ENCODE results near the gene THSD4. TPM values are rescaled to one million over a fixed set of nuclear protein-coding genes. Genes with fewer than 3 reads are reported as not detected.

The THSD4 gene
- polyA plus RNA-seq, 1 donor (not counting 4 experiments of a cell fraction or from before 2014, with no cell fraction given) = 24.5 TPM

DNA sequence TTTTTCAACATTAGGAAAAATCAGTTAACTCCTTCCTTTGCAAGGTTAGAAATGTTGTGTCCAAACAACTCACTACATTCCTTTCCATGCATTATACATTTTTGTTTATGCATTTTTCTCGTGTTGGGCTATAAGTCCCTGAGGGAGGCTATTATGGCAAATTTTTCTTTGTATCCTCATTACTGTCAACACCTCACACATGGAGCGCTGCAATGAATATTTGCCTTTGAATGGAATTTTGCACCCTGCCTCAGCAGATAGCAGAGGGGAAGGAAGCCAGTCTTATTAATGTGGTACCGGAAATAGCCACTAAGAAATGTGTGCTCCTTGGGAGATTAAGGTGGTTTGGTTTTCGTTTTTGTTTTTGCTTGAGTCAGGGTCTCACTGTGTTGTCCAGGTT, 134.7 kb downstream of the THSD4 start:
- H3K36me3 ChIP-seq (ENCODE audit: control insufficient read depth in 2 of 2, extremely low read depth in 1 of 2, insufficient read depth in 2 of 2, low read length in 2 of 2) = peaks cover 18 to 30% of the 10 kb centered on the region in 2 experiments
- no peak for FAIRE-seq
- no peak overlapping the region for H3K4me3 ChIP-seq (ENCODE audit: control insufficient read depth in 2 of 3, extremely low read depth in 1 of 3, insufficient read depth in 2 of 3, low read depth in 1 of 3, low read length in 3 of 3)
- H3K9ac ChIP-seq (ENCODE audit: control insufficient read depth, extremely low read depth, insufficient read depth, low read length) = no peak overlapping the region
- no peak for TF ChIP-seq EZH2 (IDR thresholded peaks at IDR 0.05; ENCODE audit: low read length)
- TF ChIP-seq, protein P1, sequence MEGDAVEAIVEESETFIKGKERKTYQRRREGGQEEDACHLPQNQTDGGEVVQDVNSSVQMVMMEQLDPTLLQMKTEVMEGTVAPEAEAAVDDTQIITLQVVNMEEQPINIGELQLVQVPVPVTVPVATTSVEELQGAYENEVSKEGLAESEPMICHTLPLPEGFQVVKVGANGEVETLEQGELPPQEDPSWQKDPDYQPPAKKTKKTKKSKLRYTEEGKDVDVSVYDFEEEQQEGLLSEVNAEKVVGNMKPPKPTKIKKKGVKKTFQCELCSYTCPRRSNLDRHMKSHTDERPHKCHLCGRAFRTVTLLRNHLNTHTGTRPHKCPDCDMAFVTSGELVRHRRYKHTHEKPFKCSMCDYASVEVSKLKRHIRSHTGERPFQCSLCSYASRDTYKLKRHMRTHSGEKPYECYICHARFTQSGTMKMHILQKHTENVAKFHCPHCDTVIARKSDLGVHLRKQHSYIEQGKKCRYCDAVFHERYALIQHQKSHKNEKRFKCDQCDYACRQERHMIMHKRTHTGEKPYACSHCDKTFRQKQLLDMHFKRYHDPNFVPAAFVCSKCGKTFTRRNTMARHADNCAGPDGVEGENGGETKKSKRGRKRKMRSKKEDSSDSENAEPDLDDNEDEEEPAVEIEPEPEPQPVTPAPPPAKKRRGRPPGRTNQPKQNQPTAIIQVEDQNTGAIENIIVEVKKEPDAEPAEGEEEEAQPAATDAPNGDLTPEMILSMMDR (optimal IDR thresholded peaks at IDR 0.05 in 1 of 3, IDR thresholded peaks at IDR 0.05 in 1 of 3, conservative IDR thresholded peaks at IDR 0.05 in 1 of 3; ENCODE audit: extremely low read depth in 1 of 3, insufficient read depth in 2 of 3, low read length in 3 of 3) = no peak
- peaks cover 9% of the 10 kb centered on the region for H3K79me2 ChIP-seq (ENCODE audit: control insufficient read depth, insufficient read depth, low read length)
- no peak overlapping the region for H3K4me2 ChIP-seq (ENCODE audit: control insufficient read depth, extremely low read depth, insufficient read depth, low read depth, low read length)
- no peaks in the 10 kb centered on the region for H3K27me3 ChIP-seq (ENCODE audit: control insufficient read depth, extremely low read depth, insufficient read depth, low read length)
- H3K9me3 ChIP-seq (ENCODE audit: control insufficient read depth, low read depth, low read length) = no peaks in the 10 kb centered on the region
- peaks cover 28% of the 10 kb centered on the region for H3K4me1 ChIP-seq (ENCODE audit: control insufficient read depth, extremely low read depth, insufficient read depth, low read length)
- H3K9me1 ChIP-seq (ENCODE audit: control insufficient read depth, extremely low read depth, insufficient read depth, low read length) = no peaks in the 10 kb centered on the region
- H2AFZ ChIP-seq (ENCODE audit: control insufficient read depth, low read length) = no peak overlapping the region
- no peak for DNase-seq (ENCODE audit: low read depth, low spot score)
- dilution Hi-C loops (cut with MboI; ENCODE audit: extremely low pct_ligation_motif_present, low sequenced_read_pairs) = no loop called here
- H3K27ac ChIP-seq (ENCODE audit: control insufficient read depth, insufficient read depth, low read length) = no peak overlapping the region
- no peaks in the 10 kb centered on the region for H4K20me1 ChIP-seq (ENCODE audit: control insufficient read depth, extremely low read depth, insufficient read depth, low read length)

DNA sequence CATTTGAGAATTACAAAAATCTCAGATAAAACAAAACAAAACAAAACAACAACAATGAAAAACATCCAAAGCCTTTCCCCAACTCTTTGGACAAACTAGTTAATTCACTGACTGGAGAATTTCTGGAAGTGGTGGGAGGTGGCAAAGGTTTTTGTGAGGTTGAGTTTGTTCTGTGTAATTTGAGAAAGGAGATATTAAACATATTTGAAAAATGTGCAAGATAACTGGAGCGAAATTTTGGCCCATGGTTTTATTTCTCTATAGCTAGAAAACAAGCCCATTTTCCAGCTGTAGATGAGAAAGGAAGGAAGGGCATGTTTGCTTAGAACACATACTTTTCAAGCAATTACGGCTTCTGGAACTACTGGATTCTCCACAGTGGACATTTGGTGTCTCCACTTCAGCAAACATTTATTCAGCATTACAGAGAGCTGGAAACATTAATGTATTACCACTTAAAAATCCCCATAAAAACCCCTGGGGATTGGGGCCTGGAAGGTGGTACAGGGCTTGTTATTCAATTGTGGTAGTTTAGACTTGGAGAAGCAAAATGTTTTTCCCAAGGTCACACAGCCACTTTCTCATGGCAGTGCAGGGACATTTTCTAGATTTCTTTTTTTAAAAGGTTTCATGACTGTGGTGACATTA, 135.8 kb downstream of the THSD4 start:
- peaks cover 14 to 32% of the 10 kb centered on the region in 2 experiments for H3K36me3 ChIP-seq (ENCODE audit: control insufficient read depth in 2 of 2, extremely low read depth in 1 of 2, insufficient read depth in 2 of 2, low read length in 2 of 2)
- no peak overlapping the region for H3K4me3 ChIP-seq (ENCODE audit: control insufficient read depth in 2 of 3, extremely low read depth in 1 of 3, insufficient read depth in 2 of 3, low read depth in 1 of 3, low read length in 3 of 3)
- H3K4me1 ChIP-seq (ENCODE audit: control insufficient read depth, extremely low read depth, insufficient read depth, low read length) = peaks cover 20% of the 10 kb centered on the region
- peak overlapping the region; percentile 75 for H3K27ac ChIP-seq (ENCODE audit: control insufficient read depth, insufficient read depth, low read length)
- no peak for DNase-seq (ENCODE audit: low read depth, low spot score)
- no peaks in the 10 kb centered on the region for H3K9me3 ChIP-seq (ENCODE audit: control insufficient read depth, low read depth, low read length)
- no peaks in the 10 kb centered on the region for H3K9me1 ChIP-seq (ENCODE audit: control insufficient read depth, extremely low read depth, insufficient read depth, low read length)
- H4K20me1 ChIP-seq (ENCODE audit: control insufficient read depth, extremely low read depth, insufficient read depth, low read length) = no peaks in the 10 kb centered on the region
- peaks cover 9% of the 10 kb centered on the region for H3K79me2 ChIP-seq (ENCODE audit: control insufficient read depth, insufficient read depth, low read length)
- dilution Hi-C loops (cut with MboI; ENCODE audit: extremely low pct_ligation_motif_present, low sequenced_read_pairs) = no loop called here
- peak overlapping the region; percentile 39 for H3K4me2 ChIP-seq (ENCODE audit: control insufficient read depth, extremely low read depth, insufficient read depth, low read depth, low read length)
- H2AFZ ChIP-seq (ENCODE audit: control insufficient read depth, low read length) = no peak overlapping the region
- no peaks in the 10 kb centered on the region for H3K27me3 ChIP-seq (ENCODE audit: control insufficient read depth, extremely low read depth, insufficient read depth, low read length)
- H3K9ac ChIP-seq (ENCODE audit: control insufficient read depth, extremely low read depth, insufficient read depth, low read length) = no peak overlapping the region
- no peak for TF ChIP-seq EZH2 (IDR thresholded peaks at IDR 0.05; ENCODE audit: low read length)
- TF ChIP-seq, protein P1 (optimal IDR thresholded peaks at IDR 0.05 in 1 of 3, IDR thresholded peaks at IDR 0.05 in 1 of 3, conservative IDR thresholded peaks at IDR 0.05 in 1 of 3; ENCODE audit: extremely low read depth in 1 of 3, insufficient read depth in 2 of 3, low read length in 3 of 3) = no peak
- no peak for FAIRE-seq
